Measurements from ENCODE around the gene SDK1.

SDK1 gene

DNA sequence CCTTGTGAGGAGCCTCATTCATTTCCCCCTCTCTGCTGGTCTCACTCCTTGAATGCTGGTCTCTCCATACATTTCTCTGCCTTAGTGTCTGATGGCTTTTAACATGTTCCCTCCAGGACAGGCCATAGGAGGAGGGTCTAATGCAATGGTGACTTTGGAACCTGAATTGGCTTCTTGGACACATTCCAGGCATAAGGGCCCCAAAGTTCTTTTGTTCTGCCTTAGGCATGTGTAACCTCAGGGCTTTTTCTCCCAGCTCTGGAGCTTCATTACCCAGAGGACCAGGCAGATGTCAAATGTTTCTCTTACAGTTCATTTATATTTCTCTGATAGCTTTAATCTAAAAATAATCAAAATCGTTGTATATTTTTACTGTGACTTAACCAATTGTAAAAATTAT is 162.6 kb downstream of the SDK1 start:
- H3K4me3 ChIP-seq (ENCODE audit: low read depth, low read length) = no peak overlapping the region
- DNase-seq (ENCODE audit: low read depth) = no peak
- TF ChIP-seq, protein P1, sequence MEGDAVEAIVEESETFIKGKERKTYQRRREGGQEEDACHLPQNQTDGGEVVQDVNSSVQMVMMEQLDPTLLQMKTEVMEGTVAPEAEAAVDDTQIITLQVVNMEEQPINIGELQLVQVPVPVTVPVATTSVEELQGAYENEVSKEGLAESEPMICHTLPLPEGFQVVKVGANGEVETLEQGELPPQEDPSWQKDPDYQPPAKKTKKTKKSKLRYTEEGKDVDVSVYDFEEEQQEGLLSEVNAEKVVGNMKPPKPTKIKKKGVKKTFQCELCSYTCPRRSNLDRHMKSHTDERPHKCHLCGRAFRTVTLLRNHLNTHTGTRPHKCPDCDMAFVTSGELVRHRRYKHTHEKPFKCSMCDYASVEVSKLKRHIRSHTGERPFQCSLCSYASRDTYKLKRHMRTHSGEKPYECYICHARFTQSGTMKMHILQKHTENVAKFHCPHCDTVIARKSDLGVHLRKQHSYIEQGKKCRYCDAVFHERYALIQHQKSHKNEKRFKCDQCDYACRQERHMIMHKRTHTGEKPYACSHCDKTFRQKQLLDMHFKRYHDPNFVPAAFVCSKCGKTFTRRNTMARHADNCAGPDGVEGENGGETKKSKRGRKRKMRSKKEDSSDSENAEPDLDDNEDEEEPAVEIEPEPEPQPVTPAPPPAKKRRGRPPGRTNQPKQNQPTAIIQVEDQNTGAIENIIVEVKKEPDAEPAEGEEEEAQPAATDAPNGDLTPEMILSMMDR (IDR thresholded peaks at IDR 0.05; ENCODE audit: low read depth, low read length, missing control alignments) = no peak

DNA sequence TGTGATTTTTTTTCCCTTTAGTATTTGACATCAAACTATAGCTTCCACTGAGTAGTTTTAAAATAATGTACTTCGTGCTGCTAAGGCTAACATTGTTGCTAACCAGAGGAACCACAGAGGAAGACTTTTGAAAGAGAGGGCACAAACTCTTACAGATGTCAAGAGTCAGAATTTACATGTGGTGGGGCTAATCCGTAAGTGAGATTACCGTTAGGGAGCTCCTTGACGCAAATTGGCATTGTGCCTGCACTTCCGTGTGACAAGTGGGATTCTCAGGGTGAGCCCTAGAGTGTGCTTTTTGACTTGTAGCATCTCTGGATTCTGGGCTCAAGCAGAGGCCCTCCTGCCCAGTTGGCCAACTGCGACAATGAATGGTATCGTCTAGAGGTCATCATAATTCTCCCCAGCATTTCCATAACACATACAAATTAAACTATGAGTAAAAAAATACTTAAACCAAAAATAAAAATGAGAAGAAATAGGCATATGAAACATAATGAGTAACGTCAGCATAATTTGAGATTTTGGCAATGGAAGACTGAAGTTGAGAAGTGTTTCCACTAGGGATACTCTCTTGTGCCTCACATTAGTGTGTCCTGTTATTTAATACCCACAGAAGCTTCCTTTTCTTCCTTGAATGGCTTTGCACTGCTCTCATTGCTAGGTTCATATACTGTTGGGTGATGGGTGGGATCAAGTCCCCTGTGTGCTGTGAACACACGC is 164.0 kb downstream of the SDK1 start:
- TF ChIP-seq, protein P1 (IDR thresholded peaks at IDR 0.05; ENCODE audit: low read depth, low read length, missing control alignments) = no peak
- H3K4me3 ChIP-seq (ENCODE audit: low read depth, low read length) = no peak overlapping the region
- DNase-seq (ENCODE audit: low read depth) = no peak

DNA sequence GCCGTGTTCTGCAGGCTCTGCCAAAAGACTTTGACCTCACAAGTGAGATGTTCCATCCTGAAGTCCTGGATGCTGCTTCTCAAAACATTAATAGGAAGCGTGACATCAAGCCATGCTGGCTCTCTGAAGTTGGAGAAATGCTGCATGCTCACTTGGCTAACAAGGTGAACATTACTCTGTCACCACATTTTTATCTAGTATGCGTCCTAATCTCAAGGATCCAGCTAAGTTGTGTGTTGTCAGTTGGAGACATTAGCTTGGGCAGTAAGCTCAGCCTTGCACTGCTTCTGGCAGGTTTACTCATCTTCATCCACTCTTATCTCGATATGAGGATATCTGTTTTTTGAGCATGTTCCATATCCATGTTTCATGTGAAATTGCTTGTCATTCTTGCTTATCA is 165.2 kb downstream of the SDK1 start:
- TF ChIP-seq, protein P1 (IDR thresholded peaks at IDR 0.05; ENCODE audit: low read depth, low read length, missing control alignments) = no peak
- H3K4me3 ChIP-seq (ENCODE audit: low read depth, low read length) = no peak overlapping the region
- no peak for DNase-seq (ENCODE audit: low read depth)

DNA sequence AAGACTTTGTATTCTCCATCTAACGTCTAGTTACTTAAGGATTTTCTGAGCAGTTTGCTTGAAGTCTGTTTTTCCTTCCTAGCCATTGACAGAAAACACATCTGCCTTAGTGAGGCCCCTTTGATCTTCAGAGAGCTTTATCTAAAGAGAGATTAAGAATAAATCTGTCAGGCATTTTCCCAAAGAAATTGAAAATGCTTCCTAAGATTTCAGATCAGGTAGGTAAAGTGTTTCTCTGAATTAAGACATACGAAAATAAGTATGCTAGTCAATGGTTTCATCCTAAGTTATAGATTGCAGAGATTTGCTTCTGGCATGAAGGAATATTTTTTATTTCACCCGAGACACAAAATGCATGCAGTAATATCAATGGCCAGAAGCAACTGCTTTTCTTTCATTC is 168.6 kb downstream of the SDK1 start:
- TF ChIP-seq, protein P1 (IDR thresholded peaks at IDR 0.05; ENCODE audit: low read depth, low read length, missing control alignments) = no peak
- H3K4me3 ChIP-seq (ENCODE audit: low read depth, low read length) = no peak overlapping the region
- no peak for DNase-seq (ENCODE audit: low read depth)

DNA sequence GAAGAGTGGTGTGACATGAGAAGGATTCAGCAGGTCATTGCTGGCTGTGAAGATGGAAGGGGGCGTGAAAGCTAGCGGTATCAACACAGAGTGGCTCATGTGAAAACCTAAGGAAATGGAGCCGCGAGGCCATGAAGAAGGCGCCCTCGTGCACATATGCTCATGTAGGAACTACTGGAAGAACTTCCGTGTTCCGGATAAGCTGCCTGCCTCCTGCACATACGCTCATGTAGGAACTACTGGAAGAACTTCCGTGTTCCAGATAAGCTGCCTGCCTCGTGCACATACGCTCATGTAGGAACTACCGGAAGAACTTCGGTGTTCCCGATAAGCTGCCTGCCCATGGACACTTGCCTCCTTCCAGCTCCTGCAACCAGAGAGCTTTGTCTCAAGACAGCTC is 179.1 kb downstream of the SDK1 start:
- DNase-seq (ENCODE audit: low read depth) = no peak
- TF ChIP-seq, protein P1 (IDR thresholded peaks at IDR 0.05; ENCODE audit: low read depth, low read length, missing control alignments) = no peak
- no peak overlapping the region for H3K4me3 ChIP-seq (ENCODE audit: low read depth, low read length)

DNA sequence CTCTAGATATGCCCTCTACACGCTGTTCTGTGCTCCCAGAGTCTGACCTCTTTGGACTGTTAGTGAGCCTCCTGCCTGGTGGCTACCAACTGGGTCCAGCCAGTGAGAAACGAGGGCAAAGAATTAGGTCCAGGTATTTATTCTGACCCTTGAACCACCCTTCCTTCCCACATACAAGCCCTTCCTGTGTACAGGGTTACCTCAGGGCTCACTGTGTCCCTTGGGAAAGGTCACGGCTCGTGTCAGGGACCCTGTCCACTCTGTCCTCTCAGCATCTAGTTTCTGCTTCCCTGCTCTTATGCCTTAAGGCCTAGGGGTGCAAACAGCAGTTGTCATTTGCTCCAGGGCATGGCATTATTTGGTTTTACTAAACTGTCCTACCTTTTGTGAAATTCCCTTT is 180.4 kb downstream of the SDK1 start:
- DNase-seq (ENCODE audit: low read depth) = no peak
- TF ChIP-seq, protein P1 (IDR thresholded peaks at IDR 0.05; ENCODE audit: low read depth, low read length, missing control alignments) = no peak
- no peak overlapping the region for H3K4me3 ChIP-seq (ENCODE audit: low read depth, low read length)
